Measurements from ENCODE around the gene CSRP2. TPM values are rescaled to one million over a fixed set of nuclear protein-coding genes. Genes with fewer than 3 reads are reported as not detected.

CSRP2 gene
- polyA plus RNA-seq, 3 donors from 2014 or later: 0.56 to 0.61 TPM; not detected in 1

- peaks cover 17 to 26% of the 10 kb centered on the region in 2 donors for H3K4me1 Mint-ChIP-seq
- DNase-seq: no peak
- H3K27me3 Mint-ChIP-seq (ENCODE audit: low read depth in 3 of 3): peaks cover 5 to 32% (median 13%) of the 10 kb centered on the region in 3 donors
- H3K4me3 Mint-ChIP-seq: peak overlapping the region in 1 of 5 donors; percentile 8
- no peak overlapping the region for H3K27ac Mint-ChIP-seq
- H3K9me3 Mint-ChIP-seq: no peaks in the 10 kb centered on the region
- H3K36me3 Mint-ChIP-seq: no peaks in the 10 kb centered on the region
Measured at GRCh38 chr12:76881142-76881541, 2.3 kb upstream of the CSRP2 start.

GRCh38 chr12:76880519-76881023 is 1.8 kb upstream of the CSRP2 start:
- Mint-ChIP-seq H3K27me3 (ENCODE audit: low read depth in 3 of 3) (peaks cover 8 to 32% (median 15%) of the 10 kb centered on the region in 3 donors), H3K4me1 (peaks cover 17 to 26% of the 10 kb centered on the region in 2 donors), H3K9me3 (no peaks in the 10 kb centered on the region), H3K36me3 (no peaks in the 10 kb centered on the region), H3K4me3 (peak overlapping the region in 4 of 5 donors; percentile 39 to 92 (median 81)), H3K27ac (no peak overlapping the region)
- DNase-seq: no peak

- H3K4me3 Mint-ChIP-seq: peak overlapping the region; percentile 76 to 92 (median 86)
- no peaks in the 10 kb centered on the region for H3K9me3 Mint-ChIP-seq
- no peak overlapping the region for H3K27ac Mint-ChIP-seq
- DNase-seq: no peak
- H3K4me1 Mint-ChIP-seq: peaks cover 17 to 26% of the 10 kb centered on the region in 2 donors
- H3K36me3 Mint-ChIP-seq: no peaks in the 10 kb centered on the region
- H3K27me3 Mint-ChIP-seq (ENCODE audit: low read depth in 3 of 3): peaks cover 10 to 32% (median 15%) of the 10 kb centered on the region in 3 donors
Measured at GRCh38 chr12:76879710-76880518, 1.1 kb upstream of the CSRP2 start.

GRCh38 chr12:76878099-76878898 is 520 bp downstream of the CSRP2 start:
- H3K27ac Mint-ChIP-seq: no peak overlapping the region
- peak in 1 of 3 donors; percentile 2 for DNase-seq
- H3K36me3 Mint-ChIP-seq: no peaks in the 10 kb centered on the region
- no peaks in the 10 kb centered on the region for H3K9me3 Mint-ChIP-seq
- H3K4me3 Mint-ChIP-seq: peak overlapping the region; percentile 83 to 94 (median 91)
- peaks cover 10 to 34% (median 21%) of the 10 kb centered on the region in 3 donors for H3K27me3 Mint-ChIP-seq (ENCODE audit: low read depth in 3 of 3)
- peaks cover 17 to 26% of the 10 kb centered on the region in 2 donors for H3K4me1 Mint-ChIP-seq

GRCh38 chr12:76876696-76877229 is 2.1 kb downstream of the CSRP2 start:
- no peak for DNase-seq
- no peak overlapping the region for H3K27ac Mint-ChIP-seq
- peaks cover 8 to 34% (median 20%) of the 10 kb centered on the region in 3 donors for H3K27me3 Mint-ChIP-seq (ENCODE audit: low read depth in 3 of 3)
- H3K36me3 Mint-ChIP-seq: no peaks in the 10 kb centered on the region
- H3K4me1 Mint-ChIP-seq: peaks cover 17 to 26% of the 10 kb centered on the region in 2 donors
- no peaks in the 10 kb centered on the region for H3K9me3 Mint-ChIP-seq
- H3K4me3 Mint-ChIP-seq: peak overlapping the region in 1 of 5 donors; percentile 1

GRCh38 chr12:76874491-76875190 is 4.2 kb downstream of the CSRP2 start:
- Mint-ChIP-seq H3K4me1 (peaks cover 15 to 20% of the 10 kb centered on the region in 2 donors), H3K4me3 (no peak overlapping the region), H3K9me3 (no peaks in the 10 kb centered on the region), H3K27ac (no peak overlapping the region), H3K36me3 (no peaks in the 10 kb centered on the region), H3K27me3 (ENCODE audit: low read depth in 3 of 3) (peaks cover 8 to 26% (median 21%) of the 10 kb centered on the region in 3 donors)
- no peak for DNase-seq

- Mint-ChIP-seq H3K4me1 (peaks cover 11 to 15% of the 10 kb centered on the region in 2 donors), H3K4me3 (no peak overlapping the region), H3K36me3 (no peaks in the 10 kb centered on the region), H3K27me3 (ENCODE audit: low read depth in 3 of 3) (peaks cover 8 to 25% (median 18%) of the 10 kb centered on the region in 3 donors), H3K9me3 (no peaks in the 10 kb centered on the region), H3K27ac (no peak overlapping the region)
- DNase-seq: no peak
Measured at GRCh38 chr12:76874027-76874426, 4.8 kb downstream of the CSRP2 start.

GRCh38 chr12:76872415-76872814 is 6.4 kb downstream of the CSRP2 start:
- Mint-ChIP-seq H3K36me3 (no peaks in the 10 kb centered on the region), H3K27ac (no peak overlapping the region), H3K4me1 (peaks cover 1 to 3% of the 10 kb centered on the region in 2 donors), H3K27me3 (ENCODE audit: low read depth in 3 of 3) (peaks cover 7 to 17% (median 16%) of the 10 kb centered on the region in 3 donors), H3K9me3 (no peaks in the 10 kb centered on the region), H3K4me3 (no peak overlapping the region)
- DNase-seq: no peak

GRCh38 chr12:76871742-76872141 is 7.1 kb downstream of the CSRP2 start:
- no peak for DNase-seq
- Mint-ChIP-seq H3K27me3 (ENCODE audit: low read depth in 3 of 3) (peaks cover 6 to 11% (median 11%) of the 10 kb centered on the region in 3 donors), H3K36me3 (no peaks in the 10 kb centered on the region), H3K27ac (no peak overlapping the region), H3K4me1 (no peaks in the 10 kb centered on the region), H3K4me3 (no peak overlapping the region), H3K9me3 (no peaks in the 10 kb centered on the region)

- Mint-ChIP-seq H3K27me3 (ENCODE audit: low read depth in 3 of 3) (peaks cover 6 to 11% (median 10%) of the 10 kb centered on the region in 3 donors), H3K27ac (no peak overlapping the region), H3K4me1 (no peaks in the 10 kb centered on the region), H3K9me3 (no peaks in the 10 kb centered on the region), H3K36me3 (no peaks in the 10 kb centered on the region), H3K4me3 (no peak overlapping the region)
- DNase-seq: no peak
Measured at GRCh38 chr12:76871082-76871481, 7.7 kb downstream of the CSRP2 start.

- H3K27me3 Mint-ChIP-seq (ENCODE audit: low read depth in 3 of 3): peaks cover 0 to 17% (median under 1%) of the 10 kb centered on the region in 3 donors
- H3K9me3 Mint-ChIP-seq: no peaks in the 10 kb centered on the region
- peaks cover 5 to 7% of the 10 kb centered on the region in 2 donors for H3K4me1 Mint-ChIP-seq
- no peak overlapping the region for H3K27ac Mint-ChIP-seq
- H3K36me3 Mint-ChIP-seq: no peaks in the 10 kb centered on the region
- no peak for DNase-seq
- H3K4me3 Mint-ChIP-seq: no peak overlapping the region
Measured at GRCh38 chr12:76866726-76867125, 12.1 kb downstream of the CSRP2 start.

GRCh38 chr12:76866151-76866567 is 12.7 kb downstream of the CSRP2 start:
- no peak overlapping the region for H3K27ac Mint-ChIP-seq
- DNase-seq: no peak
- H3K4me3 Mint-ChIP-seq: no peak overlapping the region
- peaks cover 5 to 7% of the 10 kb centered on the region in 2 donors for H3K4me1 Mint-ChIP-seq
- no peaks in the 10 kb centered on the region for H3K36me3 Mint-ChIP-seq
- H3K27me3 Mint-ChIP-seq (ENCODE audit: low read depth in 3 of 3): peaks cover 0 to 17% (median 0%) of the 10 kb centered on the region in 3 donors
- H3K9me3 Mint-ChIP-seq: no peaks in the 10 kb centered on the region

- Mint-ChIP-seq H3K9me3 (no peaks in the 10 kb centered on the region), H3K4me3 (no peak overlapping the region), H3K4me1 (peaks cover 5 to 7% of the 10 kb centered on the region in 2 donors), H3K27me3 (ENCODE audit: low read depth in 3 of 3) (peaks cover 0 to 17% (median 0%) of the 10 kb centered on the region in 3 donors), H3K27ac (no peak overlapping the region), H3K36me3 (peaks cover 0 to 4% (median 0%) of the 10 kb centered on the region in 3 donors)
- no peak for DNase-seq
Measured at GRCh38 chr12:76864791-76865400, 13.9 kb downstream of the CSRP2 start.

All from immature natural killer cell (primary cell).